K562 (cell line): Measurements from ENCODE around the gene CIAO1. TPM values are rescaled to one million over a fixed set of nuclear protein-coding genes. Genes with fewer than 3 reads are reported as not detected.
A peak's percentile ranks its signal among the peaks of the same experiment; 100 is the strongest.

ENCODE experiments used
- ARID3A ChIP-seq: IDR thresholded peaks from 2 replicates; pipeline ENCODE4 v1.6.1; 2012; ENCODE audit warnings: low read depth, low read length, improper control_type of control experiment, borderline replicate concordance
- BRF1 ChIP-seq: IDR thresholded peaks from 3 replicates; pipeline ENCODE4 v1.6.1; 2011; ENCODE audit warnings: borderline replicate concordance, mild to moderate bottlenecking; ENCODE audit not compliant: insufficient read length; ENCODE audit errors: extremely low read depth
- DIDO1 ChIP-seq: fragments of 450-650 bp; IDR thresholded peaks from 2 replicates; pipeline ENCODE4 v1.6.1; 2016; ENCODE audit warnings: low read depth, missing biosample characterization, missing genetic modification characterization
- ELF4 ChIP-seq: fragments of 450-650 bp; formaldehyde crosslinking; IDR thresholded peaks from 2 replicates; pipeline ENCODE4 v1.4.0; 2022; ENCODE audit warnings: missing genetic modification characterization
- ESRRB ChIP-seq: fragments of 250-450 bp; sonication (Bioruptor Pico); IDR thresholded peaks from 2 replicates; pipeline ENCODE4 v1.5.0; 2020; ENCODE audit warnings: mild to moderate bottlenecking, moderate library complexity, borderline replicate concordance
- HDAC2 ChIP-seq: fragments of 450-650 bp; IDR thresholded peaks from 2 replicates; pipeline ENCODE4 v1.6.1; 2016; ENCODE audit warnings: mild to moderate bottlenecking
- PURB ChIP-seq: sonication (generic); formaldehyde crosslinking; IDR thresholded peaks from 2 replicates; pipeline ENCODE4 v1.9.0; 2021; ENCODE audit warnings: low read depth, mild to moderate bottlenecking, missing genetic modification reagents
- RCOR1 ChIP-seq, 2 experiments: IDR thresholded peaks; 2 replicates each; pipeline ENCODE4 v1.6.1; 2012; ENCODE audit warnings: low read depth in 2 of 2, low read length in 2 of 2, borderline replicate concordance in 1 of 2, improper control_type of control experiment in 1 of 2
- RUNX1 ChIP-seq: sonication (generic); IDR thresholded peaks from 2 replicates; pipeline ENCODE4 v1.6.1; 2016; ENCODE audit warnings: antibody characterized with exemption, low read depth
- SIN3B ChIP-seq: fragments of 450-650 bp; IDR thresholded peaks from 2 replicates; pipeline ENCODE4 v1.6.1; 2017; ENCODE audit warnings: low read depth, mild to moderate bottlenecking, moderate library complexity
- SNAPC5 ChIP-seq: fragments of 250-450 bp; sonication (Bioruptor Pico); IDR thresholded peaks from 2 replicates; pipeline ENCODE4 v1.8.0; 2021; ENCODE audit warnings: moderate library complexity, mild to moderate bottlenecking, inconsistent platforms
- SREBF1 ChIP-seq: fragments of 150-350 bp; IDR thresholded peaks from 2 replicates; pipeline ENCODE4 v1.6.1; 2014; ENCODE audit warnings: antibody characterized with exemption, low read depth, low read length, borderline replicate concordance
- ZBTB1 ChIP-seq: sonication (generic); formaldehyde crosslinking; IDR thresholded peaks from 2 replicates; pipeline ENCODE4 v1.8.1; 2023; ENCODE audit warnings: missing genetic modification reagents, low read depth, mild to moderate bottlenecking, borderline replicate concordance
- ZBTB34 ChIP-seq: fragments of 250-450 bp; sonication (Bioruptor Pico); IDR thresholded peaks from 2 replicates; pipeline ENCODE4 v1.8.0; 2021; ENCODE audit warnings: mild to moderate bottlenecking, moderate library complexity
- ZFP36 ChIP-seq: fragments of 150-350 bp; IDR thresholded peaks from 2 replicates; pipeline ENCODE4 v1.6.1; 2018; ENCODE audit warnings: low read length, low read depth; ENCODE audit not compliant: partially characterized antibody
- ZNF121 ChIP-seq: sonication (generic); formaldehyde crosslinking; conservative IDR thresholded peaks from 2 replicates; pipeline ENCODE4 v1.8.0; 2022; ENCODE audit warnings: missing genetic modification reagents
- ZNF324 ChIP-seq: fragments of 250-450 bp; sonication (Bioruptor Pico); IDR thresholded peaks from 2 replicates; pipeline ENCODE4 v1.4.0; 2020; ENCODE audit warnings: mild to moderate bottlenecking
- ZNF384 ChIP-seq: IDR thresholded peaks from 2 replicates; pipeline ENCODE4 v1.6.1; 2012; ENCODE audit warnings: low read depth, low read length, improper control_type of control experiment
- ZNF445 ChIP-seq: fragments of 250-450 bp; sonication (Bioruptor Pico); IDR thresholded peaks from 2 replicates; pipeline ENCODE4 v1.4.0; 2020; ENCODE audit warnings: low read depth, mild to moderate bottlenecking, moderate library complexity
- ZNF518B ChIP-seq: fragments of 250-450 bp; sonication (Bioruptor Pico); IDR thresholded peaks from 2 replicates; pipeline ENCODE4 v1.5.0; 2021; ENCODE audit warnings: mild to moderate bottlenecking, moderate library complexity
- ZNF584 ChIP-seq: fragments of 200-800 bp; sonication (Bioruptor generic); IDR thresholded peaks from 2 replicates; pipeline ENCODE4 v1.6.1; 2016; ENCODE audit warnings: low read depth, mild to moderate bottlenecking, missing genetic modification characterization, missing compliant biosample characterization
- ZNF780A ChIP-seq: fragments of 250-450 bp; sonication (Bioruptor Pico); IDR thresholded peaks from 2 replicates; pipeline ENCODE4 v1.5.0; 2021; ENCODE audit warnings: mild to moderate bottlenecking
- polyA plus RNA-seq, 8 experiments: library from polyadenylated mRNA; depleted of rRNA in 4 of 8; stranded (reverse) in 5 of 8; unstranded in 3 of 8; fragments of >200 nt; fragmentation: Nextera tagmentation in 2 of 8; fragmentation: Illumina TruSeq in 1 of 8; extraction: Ambion mirVana in 2 of 8; extraction: Trizol in 1 of 8; gene quantifications; 2 replicates each; pipeline versions ENCODE4 v1.2.1 to v1.2.3, GENCODE V29; 2011 to 2014; ENCODE audit warnings: inconsistent platforms in 1 of 8, missing spikeins in 1 of 8
- total RNA-seq, 7 experiments: library from RNA; depleted of rRNA in 6 of 7; stranded (reverse); fragments of >200 nt in 6 of 7; fragmentation: Illumina TruSeq in 2 of 7; extraction: Trizol in 2 of 7; gene quantifications; 2 replicates each; pipeline versions ENCODE4 v1.2.1 to v1.2.3, GENCODE V29; 2011 to 2021; ENCODE audit warnings: low replicate concordance in 1 of 7

The CIAO1 gene
- total and polyA plus RNA-seq, 9 of the 15 experiments (the other 6 are each of a cell fraction or from before 2014, with no cell fraction given): 11.4 to 156 (median 92.8) TPM

GRCh38 chr2:96245609-96246390, 20.2 kb upstream of the CIAO1 start (continued):
- no peak for TF ChIP-seq ZNF445 (CRISPR knock-in tag)
- no peak for TF ChIP-seq ZNF518B
- TF ChIP-seq SIN3B: no peak
- TF ChIP-seq ZBTB1 (CRISPR knock-in tag): no peak
- TF ChIP-seq RCOR1 (IDR thresholded peaks at IDR 0.05; ENCODE audit: borderline replicate concordance in 1 of 2, low read depth in 2 of 2, low read length in 2 of 2): 0 out of 4 replicates have a peak, but pooled peaks of 1 of the 2 experiments have one; percentile 20
- no peak for TF ChIP-seq PURB (CRISPR knock-in tag)
- TF ChIP-seq DIDO1: no peak
- no peak for TF ChIP-seq ZNF584 (CRISPR knock-in tag)
- TF ChIP-seq ELF4: no peak
- no peak for TF ChIP-seq ZFP36
- no peak for TF ChIP-seq SNAPC5 (CRISPR knock-in tag)
- no peak for TF ChIP-seq BRF1
- TF ChIP-seq RUNX1: no peak
- no peak for TF ChIP-seq ZNF121 (CRISPR knock-in tag)
- no peak for TF ChIP-seq ARID3A
- no peak for TF ChIP-seq ZNF384
- no peak for TF ChIP-seq ZBTB34 (CRISPR knock-in tag)
- TF ChIP-seq ESRRB (CRISPR knock-in tag): no peak
- no peak for TF ChIP-seq HDAC2
- no peak for TF ChIP-seq ZNF780A
- no peak for TF ChIP-seq SREBF1
- TF ChIP-seq ZNF324 (CRISPR knock-in tag): no peak
